ENCODE results near the gene CUX1. TPM values are rescaled to one million over a fixed set of nuclear protein-coding genes. Genes with fewer than 3 reads are reported as not detected.

Gene CUX1
- total RNA-seq, 1 donor from 2014 or later = 50.6 TPM

DNA sequence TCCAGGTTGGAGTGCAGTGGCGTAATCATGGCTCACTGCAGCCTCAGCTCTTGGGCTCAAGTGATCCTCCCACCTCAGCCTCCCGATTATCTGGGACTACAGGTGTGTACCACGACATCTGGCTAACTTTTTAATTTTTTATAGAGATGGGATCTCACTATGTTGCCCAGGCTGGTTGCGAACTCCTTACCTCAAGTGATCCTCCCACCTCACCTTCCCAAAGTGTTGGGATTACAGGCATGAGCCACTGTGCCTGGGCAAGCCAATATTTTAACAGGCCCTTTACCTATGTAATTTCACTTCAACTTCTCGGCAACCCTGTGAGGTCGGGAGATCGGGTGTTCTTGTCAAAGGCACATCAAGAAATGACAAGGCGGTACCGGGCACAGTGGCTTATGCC, 146.3 kb downstream of the CUX1 start:
- no peaks in the 10 kb centered on the region for H3K9me3 Mint-ChIP-seq (ENCODE audit: unreplicated experiment)
- H3K4me2 ChIP-seq (ENCODE audit: low read length) = no peak overlapping the region
- no peaks in the 10 kb centered on the region for H3K36me3 Mint-ChIP-seq (ENCODE audit: low read depth, unreplicated experiment)
- H3K4me1 Mint-ChIP-seq (ENCODE audit: low read depth, unreplicated experiment) = no peaks in the 10 kb centered on the region
- no peak overlapping the region for H2AFZ ChIP-seq (ENCODE audit: low read depth, low read length)
- H3K9me3 ChIP-seq (ENCODE audit: insufficient read depth, low read depth, low read length) = no peaks in the 10 kb centered on the region
- DNase-seq (ENCODE audit: low read depth) (no peak), FAIRE-seq (no peak)
- H3K4me3 ChIP-seq (ENCODE audit: insufficient read depth, low read depth, low read length) = no peak overlapping the region
- H3K27me3 ChIP-seq (ENCODE audit: insufficient read depth, low read length) = no peaks in the 10 kb centered on the region
- no peaks in the 10 kb centered on the region for H3K36me3 ChIP-seq (ENCODE audit: insufficient read depth, low read length)
- H3K4me1 ChIP-seq (ENCODE audit: insufficient read depth, low read length) = no peaks in the 10 kb centered on the region
- TF ChIP-seq, protein P1, sequence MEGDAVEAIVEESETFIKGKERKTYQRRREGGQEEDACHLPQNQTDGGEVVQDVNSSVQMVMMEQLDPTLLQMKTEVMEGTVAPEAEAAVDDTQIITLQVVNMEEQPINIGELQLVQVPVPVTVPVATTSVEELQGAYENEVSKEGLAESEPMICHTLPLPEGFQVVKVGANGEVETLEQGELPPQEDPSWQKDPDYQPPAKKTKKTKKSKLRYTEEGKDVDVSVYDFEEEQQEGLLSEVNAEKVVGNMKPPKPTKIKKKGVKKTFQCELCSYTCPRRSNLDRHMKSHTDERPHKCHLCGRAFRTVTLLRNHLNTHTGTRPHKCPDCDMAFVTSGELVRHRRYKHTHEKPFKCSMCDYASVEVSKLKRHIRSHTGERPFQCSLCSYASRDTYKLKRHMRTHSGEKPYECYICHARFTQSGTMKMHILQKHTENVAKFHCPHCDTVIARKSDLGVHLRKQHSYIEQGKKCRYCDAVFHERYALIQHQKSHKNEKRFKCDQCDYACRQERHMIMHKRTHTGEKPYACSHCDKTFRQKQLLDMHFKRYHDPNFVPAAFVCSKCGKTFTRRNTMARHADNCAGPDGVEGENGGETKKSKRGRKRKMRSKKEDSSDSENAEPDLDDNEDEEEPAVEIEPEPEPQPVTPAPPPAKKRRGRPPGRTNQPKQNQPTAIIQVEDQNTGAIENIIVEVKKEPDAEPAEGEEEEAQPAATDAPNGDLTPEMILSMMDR (IDR thresholded peaks at IDR 0.05; ENCODE audit: insufficient read depth, low read depth, low read length) = no peak
- TF ChIP-seq EZH2 (IDR thresholded peaks at IDR 0.05; ENCODE audit: insufficient read depth, low read length) = no peak
- peaks cover 72% of the 10 kb centered on the region for H4K20me1 ChIP-seq (ENCODE audit: insufficient read depth, low read length)
- H3K4me3 Mint-ChIP-seq (ENCODE audit: unreplicated experiment) = no peak overlapping the region
- H3K27ac Mint-ChIP-seq (ENCODE audit: unreplicated experiment) = no peak overlapping the region
- H3K79me2 ChIP-seq (ENCODE audit: insufficient read depth, low read length) = peaks cover 4% of the 10 kb centered on the region
- H3K27me3 Mint-ChIP-seq (ENCODE audit: low read depth, unreplicated experiment) = no peaks in the 10 kb centered on the region
- H3K9ac ChIP-seq (ENCODE audit: low read length) = no peak overlapping the region
- no peak overlapping the region for H3K27ac ChIP-seq (ENCODE audit: low read depth, low read length)

DNA sequence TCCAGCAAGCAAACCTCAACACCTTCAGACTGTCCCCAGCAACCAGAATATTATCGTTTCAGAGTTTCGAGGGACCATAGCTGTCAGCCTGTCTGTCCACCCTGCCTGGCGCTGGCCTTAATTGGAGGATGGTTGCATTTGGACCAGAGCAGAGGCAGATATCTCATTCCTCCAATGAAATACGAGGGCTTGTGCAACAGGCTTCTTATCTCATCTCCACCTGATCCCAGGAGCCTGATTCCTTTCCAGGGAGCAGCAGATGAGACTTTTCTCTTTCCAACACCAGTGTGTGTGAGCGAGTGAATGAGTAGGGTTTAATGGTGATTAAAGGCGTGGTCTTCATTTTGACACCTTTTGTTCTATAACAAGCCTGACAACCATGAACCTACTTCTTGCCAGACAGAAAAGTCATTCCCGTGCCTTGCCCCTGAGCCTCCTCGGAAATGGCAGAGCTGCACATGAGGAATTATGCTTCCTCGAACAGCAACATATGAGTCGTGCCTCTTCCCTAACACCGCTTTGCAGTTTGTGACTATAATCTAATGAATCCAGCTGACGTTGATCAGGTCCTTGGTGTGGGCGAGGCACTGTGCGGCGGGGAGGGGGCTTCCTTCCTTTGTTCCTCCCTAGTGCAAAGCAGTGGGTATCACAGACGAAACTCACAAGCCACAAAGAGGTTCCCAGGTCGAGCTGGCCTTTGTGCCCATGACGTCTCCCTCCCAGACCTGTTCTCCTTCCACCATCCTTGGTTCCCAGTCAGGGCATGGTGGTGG, 147.4 kb downstream of the CUX1 start:
- Histone ChIP-seq H3K4me2 (ENCODE audit: low read length) (no peak overlapping the region), H4K20me1 (ENCODE audit: insufficient read depth, low read length) (peaks cover 72% of the 10 kb centered on the region), H3K27ac (ENCODE audit: low read depth, low read length) (no peak overlapping the region), H3K9me3 (ENCODE audit: insufficient read depth, low read depth, low read length) (no peaks in the 10 kb centered on the region), H3K27me3 (ENCODE audit: insufficient read depth, low read length) (no peaks in the 10 kb centered on the region), H3K4me3 (ENCODE audit: insufficient read depth, low read depth, low read length) (no peak overlapping the region), H3K4me1 (ENCODE audit: insufficient read depth, low read length) (no peaks in the 10 kb centered on the region), H2AFZ (ENCODE audit: low read depth, low read length) (no peak overlapping the region), H3K79me2 (ENCODE audit: insufficient read depth, low read length) (peaks cover 4% of the 10 kb centered on the region), H3K36me3 (ENCODE audit: insufficient read depth, low read length) (no peaks in the 10 kb centered on the region), H3K9ac (ENCODE audit: low read length) (no peak overlapping the region)
- no peak overlapping the region for H3K27ac Mint-ChIP-seq (ENCODE audit: unreplicated experiment)
- FAIRE-seq (no peak), DNase-seq (ENCODE audit: low read depth) (no peak)
- no peak overlapping the region for H3K4me3 Mint-ChIP-seq (ENCODE audit: unreplicated experiment)
- no peaks in the 10 kb centered on the region for H3K4me1 Mint-ChIP-seq (ENCODE audit: low read depth, unreplicated experiment)
- no peaks in the 10 kb centered on the region for H3K27me3 Mint-ChIP-seq (ENCODE audit: low read depth, unreplicated experiment)
- no peaks in the 10 kb centered on the region for H3K36me3 Mint-ChIP-seq (ENCODE audit: low read depth, unreplicated experiment)
- TF ChIP-seq, protein P1 (IDR thresholded peaks at IDR 0.05; ENCODE audit: insufficient read depth, low read depth, low read length) = no peak
- no peak for TF ChIP-seq EZH2 (IDR thresholded peaks at IDR 0.05; ENCODE audit: insufficient read depth, low read length)
- H3K9me3 Mint-ChIP-seq (ENCODE audit: unreplicated experiment) = no peaks in the 10 kb centered on the region

Measured in astrocyte (in vitro differentiated cells and primary cell).